Adrenal gland (tissue), 12 donors: ENCODE results near the gene PKD2L2. TPM values are rescaled to one million over a fixed set of nuclear protein-coding genes. Genes with fewer than 3 reads are reported as not detected.

Experiments used
- DNase-seq, 7 donors: peaks; one replicate each; pipeline ENCODE4 v3.0.0-alpha.2; 2019 to 2020
- H3K27ac ChIP-seq, 5 donors: fragments of 200-600 bp; sonication (generic) in 4 of 5; 1 replicate in 3 of 5; 2 replicates in 2 of 5; pipeline versions ENCODE4 v1.5.1 to v1.8.0; 2016 to 2020; ENCODE audit warnings: mild to moderate bottlenecking in 1 of 5
- H3K27me3 ChIP-seq: fragments of 200-600 bp; 2 replicates; pipeline ENCODE4 v1.8.0; 2021
- H3K36me3 ChIP-seq, 2 donors: fragments of 200-600 bp; replicated peaks in 1 of 2; 1 replicate in 1 of 2; 2 replicates in 1 of 2; pipeline versions ENCODE4 v1.5.1 to v1.8.0; 2018 to 2022
- H3K4me1 ChIP-seq, 2 donors: fragments of 200-600 bp; replicated peaks in 1 of 2; 1 replicate in 1 of 2; 2 replicates in 1 of 2; pipeline versions ENCODE4 v1.5.1 to v1.8.0; 2018 to 2021
- H3K4me3 ChIP-seq, 4 donors: fragments of 200-600 bp; sonication (generic) in 3 of 4; one replicate each; pipeline ENCODE4 v1.5.1; 2016 to 2018
- H3K9me3 ChIP-seq, 3 donors: fragments of 200-600 bp; sonication (generic) in 1 of 3; replicated peaks in 1 of 3; 1 replicate in 2 of 3; 2 replicates in 1 of 3; pipeline versions ENCODE4 v1.5.1 to v1.8.0; 2016 to 2021
- CTCF ChIP-seq, 6 experiments: fragments of 450-650 bp in 4 of 6; fragments of 200-600 bp in 2 of 6; sonication (generic) in 1 of 6; IDR thresholded peaks; 1 replicate in 5 of 6; 2 replicates in 1 of 6; pipeline versions ENCODE4 v1.5.1 to v1.8.0; 2016 to 2021; ENCODE audit warnings: antibody characterized with exemption in 6 of 6, mild to moderate bottlenecking in 2 of 6, moderate library complexity in 1 of 6
- POLR2A ChIP-seq, 2 donors: fragments of 450-650 bp; IDR thresholded peaks; one replicate each; pipeline ENCODE4 v1.6.1; 2017; ENCODE audit warnings: antibody characterized with exemption in 2 of 2, mild to moderate bottlenecking in 2 of 2, moderate library complexity in 1 of 2
- WGBS, 4 donors: extraction: QIAGEN DNeasy Blood & Tissue Kit in 2 of 4; methylation state at CpG; one replicate each; pipeline versions ENCODE4 v1.1.5 to v1.1.7; 2013 to 2017; 5-methylcytosine and 5-hydroxymethylcytosine counted together
- intact Hi-C, 2 donors: fragments of 100-400 bp; cut with DNase I; formaldehyde crosslinking; loops; one replicate each; pipeline versions ENCODE4 v1.14.1 to v1.15.0; 2022 to 2023
- polyA plus RNA-seq, 3 donors: library from polyadenylated mRNA; stranded (reverse); fragments of 200-250 nt in 2 of 3; fragments of 350-450 nt in 1 of 3; fragmentation: Illumina TruSeq in 1 of 3; extraction: RNeasy Lipid Tissue Mini Kit (QIAGEN cat#74804) in 1 of 3; gene quantifications; one replicate each; pipeline ENCODE4 v1.2.3, GENCODE V29; 2013 to 2014
- total RNA-seq, 9 donors: library from RNA; depleted of rRNA in 4 of 9; stranded (reverse); fragments of >200 nt in 4 of 9; fragments of 120-200 nt in 1 of 9; fragmentation: NEBNext Ultra II Directional in 1 of 9; extraction: Animal tissue kit (Norgen Biotek cat#: 25700) in 1 of 9; gene quantifications; one replicate each; pipeline versions ENCODE4 v1.1.0 to v1.2.4, GENCODE V29; 2013 to 2023
- donor health status: healthy with polysubstance abuse.
- donor health status: Bipolar disorder and iron deficiency.
- donor health status: DM: yes; HTN: yes; CAD: no.
- donor health status: DM: no; HTN: no; CAD: no.
- donor health status: DM: no; HTN: no; CAD: no.
- donor health status: DM: yes; HTN: yes; CAD: no.

PKD2L2 gene
- total and polyA plus RNA-seq, 12 donors, result 0.14 to 0.66 (median 0.46) TPM; not detected in 5

- no peak for DNase-seq
- no peak overlapping the region for H3K4me3 ChIP-seq
- no peak for TF ChIP-seq CTCF (IDR thresholded peaks at IDR 0.05)
- TF ChIP-seq POLR2A (IDR thresholded peaks at IDR 0.05), result no peak
- peaks cover 4 to 8% of the 10 kb centered on the region in 2 donors for H3K4me1 ChIP-seq
- no peaks in the 10 kb centered on the region for H3K36me3 ChIP-seq
- no peaks in the 10 kb centered on the region for H3K9me3 ChIP-seq
- H3K27ac ChIP-seq, result no peak overlapping the region
- intact Hi-C loops, result no loop called here
- no peaks in the 10 kb centered on the region for H3K27me3 ChIP-seq
- WGBS, 4 donors, result 85 to 90% (median 87%) methylated on average over 3 of the region's 3 CpGs
Measured at GRCh38 chr5:137899493-137899892, 10.2 kb downstream of the PKD2L2 start.

- peak in 1 of 7 donors; percentile 12 for DNase-seq
- WGBS, 4 donors, result 66 to 75% (median 68%) methylated on average over 5 of the region's 5 CpGs
- H3K4me1 ChIP-seq, result peaks cover 4 to 8% of the 10 kb centered on the region in 2 donors
- intact Hi-C loops, result no loop called here
- H3K27ac ChIP-seq, result peak overlapping the region in 2 of 5 donors; percentile 6 to 8
- H3K27me3 ChIP-seq, result no peaks in the 10 kb centered on the region
- TF ChIP-seq CTCF (IDR thresholded peaks at IDR 0.05) (no peak), POLR2A (IDR thresholded peaks at IDR 0.05) (no peak)
- H3K36me3 ChIP-seq, result no peaks in the 10 kb centered on the region
- H3K9me3 ChIP-seq, result no peaks in the 10 kb centered on the region
- peak overlapping the region in 1 of 4 donors; percentile 30 for H3K4me3 ChIP-seq
Measured at GRCh38 chr5:137901011-137901817, 12.0 kb downstream of the PKD2L2 start.

GRCh38 chr5:137902408-137903133, 13.3 kb downstream of the PKD2L2 start:
- no peaks in the 10 kb centered on the region for H3K9me3 ChIP-seq
- H3K36me3 ChIP-seq, result no peaks in the 10 kb centered on the region
- intact Hi-C loops, result no loop called here
- H3K27ac ChIP-seq, result no peak overlapping the region
- H3K4me3 ChIP-seq, result no peak overlapping the region
- 88 to 98% (median 93%) methylated on average over 1 of the region's 1 CpG for WGBS, 4 donors
- H3K4me1 ChIP-seq, result peaks cover 4 to 8% of the 10 kb centered on the region in 2 donors
- H3K27me3 ChIP-seq, result no peaks in the 10 kb centered on the region
- TF ChIP-seq POLR2A (IDR thresholded peaks at IDR 0.05) (no peak), CTCF (IDR thresholded peaks at IDR 0.05) (no peak)
- DNase-seq, result no peak

- intact Hi-C loops, result no loop called here
Measured at GRCh38 chr5:137914758-137915157, 25.5 kb downstream of the PKD2L2 start.

More at GRCh38 chr5:137914758-137915157, 25.5 kb downstream of the PKD2L2 start:
- TF ChIP-seq POLR2A (IDR thresholded peaks at IDR 0.05) (no peak), CTCF (IDR thresholded peaks at IDR 0.05) (no peak)
- Histone ChIP-seq H3K9me3 (peaks cover 0 to 10% (median 0%) of the 10 kb centered on the region in 3 donors), H3K4me3 (no peak overlapping the region), H3K36me3 (no peaks in the 10 kb centered on the region), H3K4me1 (no peaks in the 10 kb centered on the region), H3K27me3 (no peaks in the 10 kb centered on the region), H3K27ac (no peak overlapping the region)
- WGBS, 4 donors, result 58 to 73% (median 69%) methylated on average over 2 of the region's 2 CpGs
- no peak for DNase-seq
